Measurements from ENCODE around the gene RRM2.

RRM2 gene

GRCh38 chr2:10166676-10167292 lies 44.2 kb downstream of the RRM2 start:
- no peak for DNase-seq (ENCODE audit: low read depth)
- no peak overlapping the region for H3K4me3 ChIP-seq (ENCODE audit: low read depth, low read length)

GRCh38 chr2:10167316-10167715 lies 44.8 kb downstream of the RRM2 start:
- no peak for DNase-seq (ENCODE audit: low read depth)
- no peak overlapping the region for H3K4me3 ChIP-seq (ENCODE audit: low read depth, low read length)

- H3K4me3 ChIP-seq (ENCODE audit: low read depth, low read length) = no peak overlapping the region
- no peak for DNase-seq (ENCODE audit: low read depth)
These were observed 45.7 kb downstream of the RRM2 start for GRCh38 chr2:10168221-10168620.

- no peak overlapping the region for H3K4me3 ChIP-seq (ENCODE audit: low read depth, low read length)
- no peak for DNase-seq (ENCODE audit: low read depth)
These were observed 46.6 kb downstream of the RRM2 start for GRCh38 chr2:10169053-10169578.

GRCh38 chr2:10169581-10169980 lies 47.0 kb downstream of the RRM2 start:
- no peak overlapping the region for H3K4me3 ChIP-seq (ENCODE audit: low read depth, low read length)
- DNase-seq (ENCODE audit: low read depth) = no peak

- no peak overlapping the region for H3K4me3 ChIP-seq (ENCODE audit: low read depth, low read length)
- no peak for DNase-seq (ENCODE audit: low read depth)
These were observed 47.7 kb downstream of the RRM2 start for GRCh38 chr2:10170256-10170655.

- no peak for DNase-seq (ENCODE audit: low read depth)
- no peak overlapping the region for H3K4me3 ChIP-seq (ENCODE audit: low read depth, low read length)
These were observed 48.7 kb downstream of the RRM2 start for GRCh38 chr2:10171006-10171800.

- DNase-seq (ENCODE audit: low read depth) = no peak
- no peak overlapping the region for H3K4me3 ChIP-seq (ENCODE audit: low read depth, low read length)
These were observed 49.7 kb downstream of the RRM2 start for GRCh38 chr2:10172033-10172871.

GRCh38 chr2:10173258-10174005 lies 50.9 kb downstream of the RRM2 start:
- no peak overlapping the region for H3K4me3 ChIP-seq (ENCODE audit: low read depth, low read length)

GRCh38 chr2:10174173-10174572 lies 51.6 kb downstream of the RRM2 start:
- H3K4me3 ChIP-seq (ENCODE audit: low read depth, low read length) = no peak overlapping the region
- no peak for DNase-seq (ENCODE audit: low read depth)

More at GRCh38 chr2:10173258-10174005, 50.9 kb downstream of the RRM2 start:
- no peak for DNase-seq (ENCODE audit: low read depth)

GRCh38 chr2:10175441-10175840 lies 52.9 kb downstream of the RRM2 start:
- no peak for DNase-seq (ENCODE audit: low read depth)
- H3K4me3 ChIP-seq (ENCODE audit: low read depth, low read length) = no peak overlapping the region

GRCh38 chr2:10178751-10179150 lies 56.2 kb downstream of the RRM2 start:
- no peak overlapping the region for H3K4me3 ChIP-seq (ENCODE audit: low read depth, low read length)

GRCh38 chr2:10179422-10179821 lies 56.9 kb downstream of the RRM2 start:
- DNase-seq (ENCODE audit: low read depth) = no peak
- no peak overlapping the region for H3K4me3 ChIP-seq (ENCODE audit: low read depth, low read length)

More at GRCh38 chr2:10178751-10179150, 56.2 kb downstream of the RRM2 start:
- no peak for DNase-seq (ENCODE audit: low read depth)

- no peak overlapping the region for H3K4me3 ChIP-seq (ENCODE audit: low read depth, low read length)
- no peak for DNase-seq (ENCODE audit: low read depth)
These were observed 57.7 kb downstream of the RRM2 start for GRCh38 chr2:10180229-10180628.
